Measurements from ENCODE around the gene BLOC1S4. TPM values are rescaled to one million over a fixed set of nuclear protein-coding genes. Genes with fewer than 3 reads are reported as not detected.

BLOC1S4 gene
- total and polyA plus RNA-seq, 2 donors (not counting 1 experiment from before 2014, with no cell fraction given) = 26.3 to 35.5 TPM

GRCh38 chr4:6718932-6719610 is 3.1 kb downstream of the BLOC1S4 start:
- ATAC-seq (ENCODE audit: low read depth) = no peak
- 91% methylated on average over 6 of the region's 7 CpGs for WGBS (ENCODE audit: insufficient coverage)
- TF ChIP-seq, protein P1, sequence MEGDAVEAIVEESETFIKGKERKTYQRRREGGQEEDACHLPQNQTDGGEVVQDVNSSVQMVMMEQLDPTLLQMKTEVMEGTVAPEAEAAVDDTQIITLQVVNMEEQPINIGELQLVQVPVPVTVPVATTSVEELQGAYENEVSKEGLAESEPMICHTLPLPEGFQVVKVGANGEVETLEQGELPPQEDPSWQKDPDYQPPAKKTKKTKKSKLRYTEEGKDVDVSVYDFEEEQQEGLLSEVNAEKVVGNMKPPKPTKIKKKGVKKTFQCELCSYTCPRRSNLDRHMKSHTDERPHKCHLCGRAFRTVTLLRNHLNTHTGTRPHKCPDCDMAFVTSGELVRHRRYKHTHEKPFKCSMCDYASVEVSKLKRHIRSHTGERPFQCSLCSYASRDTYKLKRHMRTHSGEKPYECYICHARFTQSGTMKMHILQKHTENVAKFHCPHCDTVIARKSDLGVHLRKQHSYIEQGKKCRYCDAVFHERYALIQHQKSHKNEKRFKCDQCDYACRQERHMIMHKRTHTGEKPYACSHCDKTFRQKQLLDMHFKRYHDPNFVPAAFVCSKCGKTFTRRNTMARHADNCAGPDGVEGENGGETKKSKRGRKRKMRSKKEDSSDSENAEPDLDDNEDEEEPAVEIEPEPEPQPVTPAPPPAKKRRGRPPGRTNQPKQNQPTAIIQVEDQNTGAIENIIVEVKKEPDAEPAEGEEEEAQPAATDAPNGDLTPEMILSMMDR (IDR thresholded peaks at IDR 0.05) = no peak
- no peak for TF ChIP-seq EZH2 (IDR thresholded peaks at IDR 0.05; ENCODE audit: borderline replicate concordance, insufficient read depth, low read depth, low read length, poor library complexity, severe bottlenecking)
- Histone ChIP-seq H3K4me1 (ENCODE audit: control insufficient read depth in 2 of 2, insufficient read depth in 2 of 2, low read length in 2 of 2) (peaks cover 21 to 33% of the 10 kb centered on the region in 2 donors), H3K79me2 (ENCODE audit: control insufficient read depth, insufficient read depth, low read length) (peaks cover 43% of the 10 kb centered on the region), H3K4me3 (ENCODE audit: control extremely low read depth in 1 of 5, extremely low read depth in 1 of 5, insufficient read depth in 1 of 5, low read depth in 2 of 5, low read length in 4 of 5) (no peak overlapping the region), H3K4me2 (replicated peaks; ENCODE audit: low read depth, low read length, poor library complexity, severe bottlenecking) (no peak overlapping the region), H3K9me3 (ENCODE audit: control extremely low read depth in 1 of 3, control insufficient read depth in 2 of 3, insufficient read depth in 1 of 3, low read length in 2 of 3) (no peaks in the 10 kb centered on the region), H2AFZ (ENCODE audit: insufficient read depth, low read depth, low read length, poor library complexity, severe bottlenecking) (no peak overlapping the region), H3K27ac (ENCODE audit: low read length in 2 of 2) (no peak overlapping the region), H4K20me1 (ENCODE audit: control insufficient read depth, insufficient read depth, low read length, poor library complexity, severe bottlenecking) (no peaks in the 10 kb centered on the region), H3K36me3 (replicated peaks in 1 of 2; ENCODE audit: control extremely low read depth in 1 of 2, control insufficient read depth in 1 of 2, extremely low read depth in 1 of 2, insufficient read depth in 2 of 2, low read length in 1 of 2) (no peaks in the 10 kb centered on the region), H3K27me3 (replicated peaks in 1 of 4; ENCODE audit: control extremely low read depth in 1 of 4, control insufficient read depth in 3 of 4, insufficient read depth in 4 of 4, low read length in 3 of 4) (no peaks in the 10 kb centered on the region), H3K9ac (ENCODE audit: low read length) (no peak overlapping the region)
- peaks cover 36% of the 10 kb centered on the region for H3K4me1 Mint-ChIP-seq
- H3K27me3 Mint-ChIP-seq = no peaks in the 10 kb centered on the region
- CTCF ChIA-PET = interaction anchor here (0.9 to 9.7 kb wide), 13 partner anchors 12 to 1083 kb away, joined by 3 to 163 read pairs (median 4); partner anchors contain the start of genes GRPEL1, MAN2B2, MRFAP1 and TADA2B
- POLR2A ChIA-PET = interaction anchor here (0.6 to 1.8 kb wide), 3 partner anchors 9 to 349 kb away, joined by 3 to 9 read pairs (median 7); partner anchors contain the start of genes GRPEL1, MAN2B2 and MRFAP1L1
- no peak for DNase-seq
- intact Hi-C loops (cut with micrococcal nuclease) = loop anchor here (5.0 to 10.0 kb wide), 2 partner anchors 196 to 1083 kb away; no protein-coding TSS in a partner anchor
- no peak overlapping the region for H3K27ac Mint-ChIP-seq
- H3K9me3 Mint-ChIP-seq (ENCODE audit: insufficient read depth) = no peaks in the 10 kb centered on the region
- H3K4me3 Mint-ChIP-seq = peak overlapping the region; percentile 38
